Measurements from ENCODE around the gene MAPK1. TPM values are rescaled to one million over a fixed set of nuclear protein-coding genes. Genes with fewer than 3 reads are reported as not detected.
A peak's percentile ranks its signal among the peaks of the same experiment; 100 is the strongest.
"Not testable (repeated sequence)": the region's sequence is repeated elsewhere in the genome, so short reads cannot be mapped to it uniquely, and the experiment has no call there.

MAPK1 gene
- total RNA-seq, 4 donors from 2014 or later = 51.3 to 77.8 (median 66.0) TPM

DNA sequence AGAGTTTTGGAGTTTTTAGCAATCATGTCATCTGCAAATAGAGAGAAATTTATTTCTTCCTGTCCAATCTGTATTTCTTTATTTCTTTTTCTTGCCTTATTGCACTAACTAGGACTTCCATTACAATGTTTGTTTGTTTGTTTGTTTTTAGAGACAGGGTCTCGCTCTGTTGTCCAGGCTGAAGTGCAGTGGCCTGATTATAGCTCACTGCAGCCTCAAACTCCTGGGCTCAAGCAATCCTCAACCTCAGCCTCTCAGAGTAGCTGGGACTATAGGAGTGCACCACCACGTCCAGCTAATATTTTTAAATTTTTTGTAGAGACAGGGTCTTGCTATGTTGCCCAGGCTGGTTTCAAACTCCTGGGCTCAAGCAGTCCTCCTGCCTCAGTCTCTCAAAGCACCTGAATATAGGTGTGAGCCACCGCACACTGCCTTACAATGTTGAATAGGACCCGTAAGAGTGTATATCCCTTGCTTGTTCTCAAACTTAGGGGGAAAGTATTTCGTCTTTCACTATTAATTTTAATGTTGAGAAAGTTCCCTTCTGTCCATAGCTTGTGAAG lies 29.6 kb upstream of the MAPK1 start:
- no peak for DNase-seq (ENCODE audit: low spot score in 2 of 2)
- WGBS = 95% methylated on average over 5 of the region's 5 CpGs
- TF ChIP-seq POLR2AphosphoS5 (IDR thresholded peaks at IDR 0.05) = no peak
- no peak for TF ChIP-seq POLR2A (IDR thresholded peaks at IDR 0.05)
- TF ChIP-seq CTCF (IDR thresholded peaks at IDR 0.05) = no peak
- TF ChIP-seq EP300 (IDR thresholded peaks at IDR 0.05) = no peak
- Histone ChIP-seq H3K9me3 (no peaks in the 10 kb centered on the region), H3K4me1 (no peaks in the 10 kb centered on the region), H3K36me3 (no peaks in the 10 kb centered on the region), H3K27me3 (no peaks in the 10 kb centered on the region), H3K27ac (no peak overlapping the region), H3K4me3 (no peak overlapping the region)

GRCh38 chr22:21896275-21896674 lies 28.8 kb upstream of the MAPK1 start:
- H3K27ac ChIP-seq; H3K4me3 ChIP-seq; H3K27me3 ChIP-seq; H3K4me1 ChIP-seq; H3K9me3 ChIP-seq; DNase-seq (ENCODE audit: low spot score in 2 of 2); H3K36me3 ChIP-seq: not testable (repeated sequence)
- WGBS = 85% methylated on average over 4 of the region's 4 CpGs

- H3K4me1 ChIP-seq = no peaks in the 10 kb centered on the region
- no peaks in the 10 kb centered on the region for H3K36me3 ChIP-seq
- no peaks in the 10 kb centered on the region for H3K9me3 ChIP-seq
- 94% methylated on average over 8 of the region's 8 CpGs for WGBS
- H3K4me3 ChIP-seq = no peak overlapping the region
- DNase-seq (ENCODE audit: low spot score in 2 of 2) = no peak
- H3K27me3 ChIP-seq = no peaks in the 10 kb centered on the region
- TF ChIP-seq EP300 (IDR thresholded peaks at IDR 0.05) (no peak), CTCF (IDR thresholded peaks at IDR 0.05) (no peak), POLR2AphosphoS5 (IDR thresholded peaks at IDR 0.05) (no peak), POLR2A (IDR thresholded peaks at IDR 0.05) (no peak)
- no peak overlapping the region for H3K27ac ChIP-seq
These were observed 27.4 kb upstream of the MAPK1 start for GRCh38 chr22:21894799-21895198.

DNA sequence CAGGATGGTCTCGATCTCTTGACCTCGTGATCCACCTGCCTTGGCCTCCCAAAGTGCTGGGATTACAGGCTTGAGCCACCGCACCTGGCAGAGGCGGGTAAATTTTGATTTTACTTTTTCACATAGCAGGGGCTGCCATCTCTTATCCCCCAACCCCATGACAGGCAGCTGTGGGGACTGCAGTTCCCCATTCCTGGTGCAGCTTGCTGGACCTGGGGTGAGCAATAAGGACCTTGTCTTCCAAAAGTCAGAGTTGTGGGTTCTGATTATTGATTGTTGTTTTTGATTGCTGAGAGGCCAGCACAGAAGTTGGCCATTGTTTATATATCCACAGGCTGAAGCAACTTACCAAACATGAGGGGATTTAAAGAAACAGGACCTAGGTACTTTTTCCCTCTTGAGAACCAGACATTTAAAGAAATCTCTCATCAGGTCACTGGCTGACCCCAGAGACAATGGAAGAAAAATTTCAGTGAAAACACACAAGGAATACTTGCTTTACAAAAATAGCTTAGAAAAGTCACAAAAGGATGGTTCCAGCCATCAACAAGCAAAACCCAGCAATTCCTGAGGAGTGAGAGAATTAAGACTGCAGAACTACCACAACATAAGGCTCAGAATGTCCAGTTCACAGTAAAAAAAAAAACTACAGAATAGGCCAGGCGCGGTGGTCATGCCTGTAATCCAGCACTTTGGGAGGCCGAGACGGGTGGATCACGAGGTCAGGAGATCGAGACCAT lies 22.0 kb upstream of the MAPK1 start:
- no peaks in the 10 kb centered on the region for H3K9me3 ChIP-seq
- DNase-seq (ENCODE audit: low spot score in 2 of 2) = no peak

GRCh38 chr22:21887841-21888240 lies 20.4 kb upstream of the MAPK1 start:
- no peak for TF ChIP-seq POLR2AphosphoS5 (IDR thresholded peaks at IDR 0.05)
- no peak for TF ChIP-seq EP300 (IDR thresholded peaks at IDR 0.05)
- TF ChIP-seq CTCF (IDR thresholded peaks at IDR 0.05) = no peak
- no peak for TF ChIP-seq POLR2A (IDR thresholded peaks at IDR 0.05)
- Histone ChIP-seq H3K36me3 (no peaks in the 10 kb centered on the region), H3K27ac (no peak overlapping the region), H3K4me1 (no peaks in the 10 kb centered on the region), H3K27me3 (no peaks in the 10 kb centered on the region), H3K9me3 (no peaks in the 10 kb centered on the region), H3K4me3 (no peak overlapping the region)
- DNase-seq (ENCODE audit: low spot score in 2 of 2) = no peak

More for the DNA sequence above, 22.0 kb upstream of the MAPK1 start:
- no peaks in the 10 kb centered on the region for H3K4me1 ChIP-seq
- H3K27me3 ChIP-seq = no peaks in the 10 kb centered on the region
- WGBS = 96% methylated on average over 10 of the region's 10 CpGs
- H3K27ac ChIP-seq = no peak overlapping the region
- H3K4me3 ChIP-seq = no peak overlapping the region
- H3K36me3 ChIP-seq = no peaks in the 10 kb centered on the region
- no peak for TF ChIP-seq EP300 (IDR thresholded peaks at IDR 0.05)
- TF ChIP-seq POLR2AphosphoS5 (IDR thresholded peaks at IDR 0.05) = no peak
- no peak for TF ChIP-seq CTCF (IDR thresholded peaks at IDR 0.05)
- no peak for TF ChIP-seq POLR2A (IDR thresholded peaks at IDR 0.05)

DNA sequence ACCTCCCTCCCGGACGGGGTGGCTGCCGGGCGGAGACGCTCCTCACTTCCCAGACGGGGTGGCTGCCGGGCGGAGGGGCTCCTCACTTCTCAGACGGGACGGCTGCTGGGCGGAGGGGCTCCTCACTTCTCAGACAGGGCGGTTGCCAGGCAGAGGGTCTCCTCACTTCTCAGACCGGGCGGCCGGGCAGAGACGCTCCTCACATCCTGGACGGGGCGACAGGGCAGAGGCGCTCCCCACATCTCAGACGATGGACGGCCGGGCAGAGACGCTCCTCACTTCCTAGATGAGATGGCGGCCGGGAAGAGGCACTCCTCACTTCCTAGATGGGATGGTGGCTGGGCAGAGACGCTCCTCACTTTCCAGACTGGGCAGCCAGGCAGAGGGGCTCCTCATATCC lies 16.5 kb upstream of the MAPK1 start:
- not testable (repeated sequence) for H3K9me3 ChIP-seq, H3K27me3 ChIP-seq, H3K4me3 ChIP-seq, H3K27ac ChIP-seq, H3K4me1 ChIP-seq, H3K36me3 ChIP-seq
- DNase-seq (ENCODE audit: low spot score in 2 of 2) = peak; percentile 41 to 46
- WGBS = no CpG with 5 or more reads among the region's 26 CpGs

- not testable (repeated sequence) for H3K9me3 ChIP-seq; DNase-seq (ENCODE audit: low spot score in 2 of 2); H3K27me3 ChIP-seq; H3K4me1 ChIP-seq; H3K27ac ChIP-seq; H3K36me3 ChIP-seq; H3K4me3 ChIP-seq
- WGBS = 70% methylated on average over 2 of the region's 7 CpGs
These were observed 15.4 kb upstream of the MAPK1 start for GRCh38 chr22:21882754-21883333.

All from suprapubic skin (tissue), 4 donors.